CD14-positive monocyte (primary cell): ENCODE results near the gene MACROD2. TPM values are rescaled to one million over a fixed set of nuclear protein-coding genes. Genes with fewer than 3 reads are reported as not detected.

Experiments used
- DNase-seq, 3 donors: peaks; one replicate each; pipeline ENCODE4 v3.0.0-alpha.2; 2011 to 2022
- H2AFZ ChIP-seq: 2 replicates; pipeline ENCODE4 v1.6.0; 2012; ENCODE audit warnings: mild to moderate bottlenecking, low read depth, low read length, inconsistent platforms; ENCODE audit not compliant: insufficient read depth, poor library complexity, severe bottlenecking
- H3K27ac ChIP-seq, 2 donors: 1 replicate in 1 of 2; 2 replicates in 1 of 2; pipeline ENCODE4 v1.5.1; 2012 to 2013; ENCODE audit warnings: low read length in 2 of 2, control low read depth in 1 of 2, inconsistent platforms in 1 of 2, low read depth in 1 of 2, mild to moderate bottlenecking in 1 of 2
- H3K27me3 ChIP-seq, 2 donors: one replicate each; pipeline versions ENCODE4 v1.6.0 to v1.6.1; 2011 to 2013; ENCODE audit warnings: low read length in 2 of 2; ENCODE audit not compliant: control insufficient read depth in 2 of 2, insufficient read depth in 2 of 2
- H3K36me3 ChIP-seq, 2 donors: replicated peaks in 1 of 2; 1 replicate in 1 of 2; 2 replicates in 1 of 2; pipeline versions ENCODE4 v1.5.1 to v1.6.1; 2012 to 2013; ENCODE audit warnings: low read length in 2 of 2, control low read depth in 1 of 2, inconsistent platforms in 1 of 2, mild to moderate bottlenecking in 1 of 2; ENCODE audit not compliant: insufficient read depth in 2 of 2, control insufficient read depth in 1 of 2
- H3K4me1 ChIP-seq, 2 donors: 1 replicate in 1 of 2; 2 replicates in 1 of 2; pipeline versions ENCODE4 v1.5.1 to v1.6.1; 2012 to 2013; ENCODE audit warnings: low read length in 2 of 2, control low read depth in 1 of 2, inconsistent platforms in 1 of 2, mild to moderate bottlenecking in 1 of 2, moderate library complexity in 1 of 2; ENCODE audit not compliant: insufficient read depth in 2 of 2, control insufficient read depth in 1 of 2
- H3K4me2 ChIP-seq: replicated peaks from 2 replicates; pipeline ENCODE3; 2012; ENCODE audit warnings: low read length, moderate library complexity, mild to moderate bottlenecking; ENCODE audit not compliant: poor library complexity, severe bottlenecking; ENCODE audit errors: extremely low read depth
- H3K4me3 ChIP-seq, 3 experiments: fragments of 200-600 bp in 1 of 3; sonication (generic) in 1 of 3; replicated peaks in 1 of 3; 1 replicate in 2 of 3; 2 replicates in 1 of 3; pipeline ENCODE4 v1.5.1; 2011 to 2013; ENCODE audit warnings: low read length in 3 of 3, mild to moderate bottlenecking in 3 of 3, control low read depth in 2 of 3, low read depth in 2 of 3, inconsistent platforms in 1 of 3, moderate library complexity in 1 of 3
- H3K79me2 ChIP-seq: 2 replicates; pipeline ENCODE4 v1.6.0; 2012; ENCODE audit warnings: mild to moderate bottlenecking, control low read depth, inconsistent platforms, low read length, moderate library complexity; ENCODE audit not compliant: insufficient read depth
- H3K9ac ChIP-seq: 2 replicates; pipeline ENCODE4 v1.6.0; 2017; ENCODE audit warnings: low read length, mild to moderate bottlenecking; ENCODE audit not compliant: insufficient read depth, poor library complexity, severe bottlenecking
- H3K9me3 ChIP-seq, 2 donors: replicated peaks in 1 of 2; 1 replicate in 1 of 2; 2 replicates in 1 of 2; pipeline versions ENCODE4 v1.5.1 to v1.6.1; 2012 to 2013; ENCODE audit warnings: low read length in 2 of 2, control low read depth in 1 of 2; ENCODE audit not compliant: control insufficient read depth in 1 of 2, insufficient read depth in 1 of 2
- H4K20me1 ChIP-seq: 2 replicates; pipeline ENCODE4 v1.6.0; 2012; ENCODE audit warnings: mild to moderate bottlenecking, low read length, control low read depth, moderate library complexity; ENCODE audit not compliant: insufficient read depth
- H3K27ac Mint-ChIP-seq, 7 donors: one replicate each; pipeline ENCODE4 v1.8.0; 2020; ENCODE audit warnings: mild to moderate bottlenecking in 7 of 7, mixed read lengths in 7 of 7, moderate library complexity in 6 of 7, inconsistent platforms in 2 of 7
- H3K27me3 Mint-ChIP-seq, 3 donors: one replicate each; pipeline ENCODE4 v1.8.0; 2021 to 2022; ENCODE audit warnings: low read depth in 3 of 3, mild to moderate bottlenecking in 3 of 3, mixed read lengths in 3 of 3, moderate library complexity in 3 of 3, inconsistent platforms in 1 of 3
- H3K36me3 Mint-ChIP-seq, 2 donors: one replicate each; pipeline ENCODE4 v1.8.0; 2020; ENCODE audit warnings: mixed read lengths in 2 of 2, inconsistent platforms in 1 of 2, mild to moderate bottlenecking in 1 of 2
- H3K4me1 Mint-ChIP-seq: one replicate; pipeline ENCODE4 v1.8.0; 2020; ENCODE audit warnings: mild to moderate bottlenecking, mixed read lengths
- H3K4me3 Mint-ChIP-seq, 2 donors: one replicate each; pipeline ENCODE4 v1.8.0; 2020; ENCODE audit warnings: mild to moderate bottlenecking in 2 of 2, mixed read lengths in 2 of 2, moderate library complexity in 1 of 2
- H3K9me3 Mint-ChIP-seq, 7 donors: one replicate each; pipeline ENCODE4 v1.8.0; 2020 to 2022; ENCODE audit warnings: mixed read lengths in 7 of 7, mild to moderate bottlenecking in 6 of 7, moderate library complexity in 6 of 7, inconsistent platforms in 2 of 7
- CTCF ChIP-seq: fragments of 200-600 bp; IDR thresholded peaks from one replicate; pipeline ENCODE4 v1.8.0; 2022; ENCODE audit warnings: antibody characterized with exemption, mild to moderate bottlenecking
- WGBS: methylation state at CpG from one replicate; pipeline ENCODE4 v1.1.5; 2013; ENCODE audit warnings: missing lambda C conversion rate; ENCODE audit not compliant: insufficient coverage; 5-methylcytosine and 5-hydroxymethylcytosine counted together
- intact Hi-C, 2 donors: fragments of 100-400 bp; cut with micrococcal nuclease; formaldehyde crosslinking; loops; one replicate each; pipeline versions ENCODE4 v1.15.0 to v1.15.1; 2023
- polyA plus RNA-seq, 3 donors: library from polyadenylated mRNA; depleted of rRNA in 1 of 3; unstranded in 2 of 3; stranded (reverse) in 1 of 3; fragments of 300-500 nt in 2 of 3; fragments of >200 nt in 1 of 3; fragmentation: Illumina TruSeq in 2 of 3; gene quantifications; 1 replicate in 2 of 3; 2 replicates in 1 of 3; pipeline ENCODE4 v1.2.3, GENCODE V29; 2012 to 2021

MACROD2 gene
- polyA plus RNA-seq, 3 donors, result 0.23 TPM; not detected in 2

GRCh38 chr20:14117768-14118167, 122.5 kb downstream of the MACROD2 start:
- H3K4me1 Mint-ChIP-seq, result no peaks in the 10 kb centered on the region
- no peaks in the 10 kb centered on the region for H3K79me2 ChIP-seq
- DNase-seq, result no peak
- no peak overlapping the region for H3K9ac ChIP-seq
- no peaks in the 10 kb centered on the region for H3K36me3 ChIP-seq
- H3K4me1 ChIP-seq, result no peaks in the 10 kb centered on the region
- H3K9me3 Mint-ChIP-seq, result peaks cover 0 to 6% (median 4%) of the 10 kb centered on the region in 7 donors
- peaks cover 0 to 2% (median 0%) of the 10 kb centered on the region in 3 donors for H3K27me3 Mint-ChIP-seq
- H3K4me2 ChIP-seq, result no peak overlapping the region
- H2AFZ ChIP-seq, result no peak overlapping the region
- no peaks in the 10 kb centered on the region for H3K27me3 ChIP-seq
- H3K27ac Mint-ChIP-seq, result no peak overlapping the region
- H3K36me3 Mint-ChIP-seq, result no peaks in the 10 kb centered on the region
- no peak overlapping the region for H3K4me3 ChIP-seq
- no peak overlapping the region for H3K4me3 Mint-ChIP-seq
- no peaks in the 10 kb centered on the region for H3K9me3 ChIP-seq
- WGBS, result no CpG with 5 or more reads among the region's 2 CpGs
- intact Hi-C loops, result no loop called here
- H3K27ac ChIP-seq, result no peak overlapping the region
- TF ChIP-seq CTCF, result no peak
- H4K20me1 ChIP-seq, result no peaks in the 10 kb centered on the region

DNA sequence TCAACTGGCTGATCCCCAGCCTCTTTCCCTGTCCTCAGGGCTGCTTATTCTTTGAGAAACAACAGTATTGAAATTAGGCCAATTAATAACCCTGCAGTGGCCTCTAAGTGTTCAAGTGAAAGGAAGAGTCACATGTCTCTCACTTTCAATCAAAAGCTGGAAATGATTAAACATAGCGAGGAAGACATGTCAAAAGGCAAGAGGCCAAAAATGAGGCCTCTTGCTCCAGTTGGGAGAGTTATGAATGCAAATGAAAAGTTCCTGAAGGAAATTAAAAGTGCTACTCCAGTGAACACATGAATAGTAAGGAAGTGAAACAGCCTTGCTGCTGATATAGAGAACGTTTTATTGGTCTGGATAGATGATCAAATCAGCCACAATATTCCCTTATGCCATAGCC, 131.5 kb downstream of the MACROD2 start:
- no CpG with 5 or more reads among the region's 2 CpGs for WGBS
- H3K4me1 ChIP-seq, result no peaks in the 10 kb centered on the region
- DNase-seq, result no peak
- no peaks in the 10 kb centered on the region for H3K79me2 ChIP-seq
- H3K27me3 Mint-ChIP-seq, result peaks cover 0 to 2% (median 0%) of the 10 kb centered on the region in 3 donors
- peaks cover 0 to 3% of the 10 kb centered on the region in 2 donors for H3K9me3 ChIP-seq
- no peak overlapping the region for H2AFZ ChIP-seq
- H3K4me3 Mint-ChIP-seq, result no peak overlapping the region
- TF ChIP-seq CTCF, result no peak
- no peaks in the 10 kb centered on the region for H4K20me1 ChIP-seq
- H3K4me2 ChIP-seq, result no peak overlapping the region
- H3K27ac Mint-ChIP-seq, result no peak overlapping the region
- intact Hi-C loops, result no loop called here
- H3K9me3 Mint-ChIP-seq, result peaks cover 0 to 7% (median 2%) of the 10 kb centered on the region in 7 donors
- no peak overlapping the region for H3K4me3 ChIP-seq
- no peaks in the 10 kb centered on the region for H3K36me3 ChIP-seq
- H3K4me1 Mint-ChIP-seq, result no peaks in the 10 kb centered on the region
- H3K36me3 Mint-ChIP-seq, result no peaks in the 10 kb centered on the region
- H3K27ac ChIP-seq, result no peak overlapping the region
- H3K27me3 ChIP-seq, result no peaks in the 10 kb centered on the region
- H3K9ac ChIP-seq, result no peak overlapping the region
